Colonic mucosa (tissue), 4 donors: ENCODE measurements around the gene AFAP1L2. TPM values are rescaled to one million over a fixed set of nuclear protein-coding genes. Genes with fewer than 3 reads are reported as not detected.

Source experiments
- DNase-seq: peaks from one replicate; pipeline ENCODE4 v3.0.0-alpha.2; 2020
- H3K27ac ChIP-seq: fragments of 200-600 bp; one replicate; pipeline ENCODE4 v1.8.0; 2021
- H3K27me3 ChIP-seq: fragments of 200-600 bp; one replicate; pipeline ENCODE4 v1.8.0; 2021
- H3K36me3 ChIP-seq: fragments of 200-600 bp; one replicate; pipeline ENCODE4 v1.8.0; 2021
- H3K4me1 ChIP-seq: fragments of 200-600 bp; one replicate; pipeline ENCODE4 v1.8.0; 2021; ENCODE audit warnings: mild to moderate bottlenecking
- H3K4me3 ChIP-seq: fragments of 200-600 bp; one replicate; pipeline ENCODE4 v1.8.0; 2021
- H3K9ac ChIP-seq, 2 donors: one replicate each; pipeline ENCODE4 v1.7.0; 2013; ENCODE audit warnings: control low read depth in 2 of 2, low read depth in 2 of 2, low read length in 2 of 2
- H3K9me3 ChIP-seq: fragments of 200-600 bp; one replicate; pipeline ENCODE4 v1.8.0; 2021
- intact Hi-C: fragments of 100-400 bp; cut with DNase I; formaldehyde crosslinking; loops from one replicate; pipeline ENCODE4 v1.14.1; 2022
- total RNA-seq, 2 donors: library from RNA; stranded (reverse); fragmentation: NEBNext Ultra II Directional in 1 of 2; extraction: Animal tissue kit (Norgen Biotek cat#: 25700) in 1 of 2; gene quantifications; one replicate each; pipeline ENCODE4 v1.2.1, GENCODE V29; 2021
- TF ChIP-seq, protein P1 (sequence below): fragments of 200-600 bp; IDR thresholded peaks from one replicate; pipeline ENCODE4 v1.8.0; 2022; ENCODE audit warnings: antibody characterized with exemption, mild to moderate bottlenecking
- donor health status: healthy.
- donor health status: DM: no; HTN: no; CAD: no.
- donor health status: DM: no; HTN: no; CAD: no.

AFAP1L2 gene
- total RNA-seq, 2 donors from 2014 or later, result 7.9 to 13.7 TPM

DNA sequence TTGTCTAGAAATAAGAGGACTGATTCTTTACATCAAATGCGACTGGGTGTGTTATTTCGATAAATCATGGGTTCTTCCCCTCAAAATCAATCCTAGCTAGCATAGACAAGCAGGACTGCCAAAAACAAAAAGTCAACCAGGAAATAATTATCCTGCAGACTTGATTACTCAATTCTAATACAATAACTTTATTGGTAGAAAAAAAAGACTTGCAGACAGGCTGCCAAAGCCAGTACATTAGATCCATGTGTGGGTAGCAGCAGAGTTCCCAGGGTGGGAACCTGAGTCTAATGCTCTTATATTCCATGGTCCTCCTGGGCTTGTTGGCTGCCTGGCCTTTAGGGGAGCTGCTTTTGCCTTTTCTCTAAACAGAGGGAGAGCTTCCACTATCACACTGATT is 7.8 kb downstream of the AFAP1L2 start:
- Histone ChIP-seq H3K9me3 (no peaks in the 10 kb centered on the region), H3K27ac (no peak overlapping the region), H3K9ac (no peak overlapping the region), H3K27me3 (no peaks in the 10 kb centered on the region), H3K36me3 (no peaks in the 10 kb centered on the region), H3K4me1 (no peaks in the 10 kb centered on the region), H3K4me3 (no peak overlapping the region)
- intact Hi-C loops, result no loop called here
- TF ChIP-seq, protein P1, sequence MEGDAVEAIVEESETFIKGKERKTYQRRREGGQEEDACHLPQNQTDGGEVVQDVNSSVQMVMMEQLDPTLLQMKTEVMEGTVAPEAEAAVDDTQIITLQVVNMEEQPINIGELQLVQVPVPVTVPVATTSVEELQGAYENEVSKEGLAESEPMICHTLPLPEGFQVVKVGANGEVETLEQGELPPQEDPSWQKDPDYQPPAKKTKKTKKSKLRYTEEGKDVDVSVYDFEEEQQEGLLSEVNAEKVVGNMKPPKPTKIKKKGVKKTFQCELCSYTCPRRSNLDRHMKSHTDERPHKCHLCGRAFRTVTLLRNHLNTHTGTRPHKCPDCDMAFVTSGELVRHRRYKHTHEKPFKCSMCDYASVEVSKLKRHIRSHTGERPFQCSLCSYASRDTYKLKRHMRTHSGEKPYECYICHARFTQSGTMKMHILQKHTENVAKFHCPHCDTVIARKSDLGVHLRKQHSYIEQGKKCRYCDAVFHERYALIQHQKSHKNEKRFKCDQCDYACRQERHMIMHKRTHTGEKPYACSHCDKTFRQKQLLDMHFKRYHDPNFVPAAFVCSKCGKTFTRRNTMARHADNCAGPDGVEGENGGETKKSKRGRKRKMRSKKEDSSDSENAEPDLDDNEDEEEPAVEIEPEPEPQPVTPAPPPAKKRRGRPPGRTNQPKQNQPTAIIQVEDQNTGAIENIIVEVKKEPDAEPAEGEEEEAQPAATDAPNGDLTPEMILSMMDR, result no peak
- no peak for DNase-seq

DNA sequence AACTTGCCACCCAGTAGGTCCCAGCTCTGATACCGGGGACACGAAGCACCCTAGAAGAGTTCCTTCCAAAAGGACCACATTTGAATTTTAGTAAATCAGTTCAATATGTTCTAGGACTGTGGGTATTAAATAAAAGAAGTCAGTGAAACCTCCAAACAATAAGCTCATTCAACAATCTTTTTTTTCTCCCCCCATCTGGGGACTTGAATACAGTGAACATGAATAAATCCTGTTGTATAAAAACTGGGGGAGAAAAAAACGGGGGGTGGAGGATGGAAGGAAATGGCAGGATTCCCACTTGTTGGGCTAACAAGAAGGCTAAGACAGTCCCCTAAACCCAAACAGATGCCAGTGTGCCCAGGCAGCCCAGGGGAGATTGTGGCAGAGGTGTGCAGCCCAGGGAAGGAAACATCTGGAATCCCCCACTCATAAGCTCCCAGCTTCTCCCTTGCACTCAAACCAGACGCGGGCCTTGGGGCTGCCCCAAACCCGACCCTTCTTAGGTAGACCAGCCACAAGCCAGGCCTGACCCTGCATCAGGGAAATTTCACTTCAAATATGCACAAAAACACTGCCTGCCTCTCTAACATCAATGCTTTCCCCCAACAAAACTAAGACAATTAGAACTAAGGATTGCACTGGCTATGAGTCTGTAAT is 8.8 kb downstream of the AFAP1L2 start:
- no peak overlapping the region for H3K4me3 ChIP-seq
- DNase-seq, result no peak
- H3K4me1 ChIP-seq, result no peaks in the 10 kb centered on the region
- H3K9ac ChIP-seq, result no peak overlapping the region
- no peak overlapping the region for H3K27ac ChIP-seq
- TF ChIP-seq, protein P1, result no peak
- H3K9me3 ChIP-seq, result no peaks in the 10 kb centered on the region
- no peaks in the 10 kb centered on the region for H3K27me3 ChIP-seq
- intact Hi-C loops, result no loop called here
- H3K36me3 ChIP-seq, result no peaks in the 10 kb centered on the region

DNA sequence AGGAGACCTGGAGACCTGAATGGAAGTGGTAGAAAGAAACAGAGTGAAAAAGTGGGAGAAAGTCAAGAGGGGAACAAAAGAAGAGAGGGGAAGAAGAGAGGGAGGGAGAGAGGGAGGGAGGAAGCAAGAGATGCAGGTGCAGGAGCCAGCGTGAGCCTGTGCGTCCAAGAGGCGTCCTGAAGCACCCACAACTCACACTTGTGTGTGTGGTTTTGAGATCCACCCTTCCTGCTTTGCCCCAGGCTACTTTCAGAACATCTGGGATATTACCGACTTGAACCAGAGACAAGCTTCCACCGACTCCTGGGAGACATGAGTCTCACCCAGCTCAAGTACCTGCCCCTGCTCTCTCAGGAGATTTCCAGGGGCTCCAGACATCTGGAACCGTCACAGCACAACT is 9.8 kb downstream of the AFAP1L2 start:
- H3K4me1 ChIP-seq, result no peaks in the 10 kb centered on the region

DNA sequence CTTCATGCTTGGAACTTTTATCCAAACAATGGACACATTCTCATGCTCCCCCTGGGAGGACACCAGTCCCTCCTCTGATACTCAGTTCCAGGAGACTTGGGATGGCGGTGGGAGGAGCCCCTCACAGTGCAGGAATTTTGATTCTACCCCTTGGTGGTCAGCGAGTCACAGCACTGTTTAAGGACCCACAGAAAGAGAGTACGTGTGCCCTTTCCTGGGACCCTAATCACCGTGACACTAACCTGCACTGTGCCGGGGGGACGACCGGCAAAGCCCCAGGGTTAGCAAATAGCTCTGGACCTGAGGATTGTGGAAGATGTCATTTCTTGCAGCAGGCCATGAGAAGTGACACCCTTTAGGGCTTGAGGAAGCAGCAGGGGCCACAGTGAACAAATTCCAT is 10.4 kb downstream of the AFAP1L2 start:
- no peak overlapping the region for H3K27ac ChIP-seq

More for the DNA sequence above, 9.8 kb downstream of the AFAP1L2 start:
- no peak overlapping the region for H3K4me3 ChIP-seq
- H3K27me3 ChIP-seq, result no peaks in the 10 kb centered on the region
- DNase-seq, result no peak
- intact Hi-C loops, result no loop called here
- H3K27ac ChIP-seq, result no peak overlapping the region
- no peak overlapping the region for H3K9ac ChIP-seq
- TF ChIP-seq, protein P1, result no peak
- H3K36me3 ChIP-seq, result no peaks in the 10 kb centered on the region
- H3K9me3 ChIP-seq, result no peaks in the 10 kb centered on the region

DNA sequence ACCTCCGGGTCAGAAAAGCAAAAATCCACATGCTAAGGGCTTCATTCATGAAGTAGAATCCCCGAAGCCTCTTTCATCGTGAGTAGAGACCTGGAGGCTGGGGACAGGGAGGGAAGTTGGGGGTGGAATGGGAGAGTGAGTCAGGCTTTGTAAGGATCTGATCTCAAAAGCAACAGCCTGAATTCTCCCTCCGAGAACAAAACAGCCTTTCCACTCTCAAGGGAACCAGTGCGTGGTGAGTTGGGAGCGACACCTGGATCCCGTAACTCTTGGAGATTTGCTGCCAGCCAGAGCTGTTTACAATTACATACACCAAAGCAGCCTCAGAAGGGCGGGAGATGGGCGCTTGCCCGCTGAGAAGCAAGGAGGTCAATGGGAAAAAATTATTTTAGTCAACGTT is 10.8 kb downstream of the AFAP1L2 start:
- TF ChIP-seq, protein P1, result no peak
- no peak overlapping the region for H3K4me3 ChIP-seq
- H3K9ac ChIP-seq, result no peak overlapping the region

More for the DNA sequence above, 10.4 kb downstream of the AFAP1L2 start:
- Histone ChIP-seq H3K9me3 (no peaks in the 10 kb centered on the region), H3K36me3 (no peaks in the 10 kb centered on the region), H3K27me3 (no peaks in the 10 kb centered on the region), H3K4me3 (no peak overlapping the region), H3K9ac (no peak overlapping the region), H3K4me1 (no peaks in the 10 kb centered on the region)
- intact Hi-C loops, result no loop called here
- TF ChIP-seq, protein P1, result no peak
- no peak for DNase-seq

More for the DNA sequence above, 10.8 kb downstream of the AFAP1L2 start:
- no peaks in the 10 kb centered on the region for H3K27me3 ChIP-seq
- H3K27ac ChIP-seq, result no peak overlapping the region
- H3K4me1 ChIP-seq, result no peaks in the 10 kb centered on the region
- no peak for DNase-seq
- H3K36me3 ChIP-seq, result no peaks in the 10 kb centered on the region
- H3K9me3 ChIP-seq, result no peaks in the 10 kb centered on the region
- intact Hi-C loops, result no loop called here
